ENCODE results near the gene DSCAML1.

Gene DSCAML1

DNA sequence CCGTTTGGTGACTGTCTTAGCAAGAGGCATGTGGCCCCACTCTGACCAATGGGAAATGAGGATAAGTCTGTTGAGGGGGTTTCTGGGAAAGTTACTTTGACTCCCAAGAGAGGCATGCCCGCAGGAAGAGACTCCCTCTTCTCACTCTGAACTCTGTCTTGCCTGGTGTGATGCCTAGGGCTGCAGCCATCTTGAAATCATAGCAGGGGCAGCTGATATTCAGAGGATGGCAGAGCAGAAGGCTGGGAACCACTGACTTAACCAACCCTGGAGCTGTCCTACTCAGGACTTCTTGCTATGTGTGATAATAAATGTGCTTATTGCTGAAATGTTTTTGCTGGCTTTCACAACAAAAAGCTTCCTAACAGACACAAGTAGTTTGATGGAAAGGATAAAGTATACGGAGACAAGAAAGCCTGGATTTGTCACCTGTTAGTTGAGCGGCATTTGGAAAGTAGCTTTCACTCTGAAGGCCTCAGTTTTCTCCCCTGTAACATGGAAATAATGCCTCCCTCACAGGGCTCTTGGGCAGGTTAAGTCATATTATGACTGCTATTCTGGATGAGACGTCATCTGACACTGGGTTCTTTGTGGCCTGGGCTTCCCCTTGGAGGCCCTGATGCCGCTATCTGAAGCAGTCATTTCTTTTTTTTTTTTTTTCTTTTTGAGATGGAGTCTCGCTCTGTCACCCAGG is 340.8 kb downstream of the DSCAML1 start:
- TF ChIP-seq, protein P1, sequence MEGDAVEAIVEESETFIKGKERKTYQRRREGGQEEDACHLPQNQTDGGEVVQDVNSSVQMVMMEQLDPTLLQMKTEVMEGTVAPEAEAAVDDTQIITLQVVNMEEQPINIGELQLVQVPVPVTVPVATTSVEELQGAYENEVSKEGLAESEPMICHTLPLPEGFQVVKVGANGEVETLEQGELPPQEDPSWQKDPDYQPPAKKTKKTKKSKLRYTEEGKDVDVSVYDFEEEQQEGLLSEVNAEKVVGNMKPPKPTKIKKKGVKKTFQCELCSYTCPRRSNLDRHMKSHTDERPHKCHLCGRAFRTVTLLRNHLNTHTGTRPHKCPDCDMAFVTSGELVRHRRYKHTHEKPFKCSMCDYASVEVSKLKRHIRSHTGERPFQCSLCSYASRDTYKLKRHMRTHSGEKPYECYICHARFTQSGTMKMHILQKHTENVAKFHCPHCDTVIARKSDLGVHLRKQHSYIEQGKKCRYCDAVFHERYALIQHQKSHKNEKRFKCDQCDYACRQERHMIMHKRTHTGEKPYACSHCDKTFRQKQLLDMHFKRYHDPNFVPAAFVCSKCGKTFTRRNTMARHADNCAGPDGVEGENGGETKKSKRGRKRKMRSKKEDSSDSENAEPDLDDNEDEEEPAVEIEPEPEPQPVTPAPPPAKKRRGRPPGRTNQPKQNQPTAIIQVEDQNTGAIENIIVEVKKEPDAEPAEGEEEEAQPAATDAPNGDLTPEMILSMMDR (IDR thresholded peaks at IDR 0.05; ENCODE audit: insufficient read depth, missing control alignments): no peak
- DNase-seq (ENCODE audit: insufficient read length, low spot score) (no peak), FAIRE-seq (no peak)

DNA sequence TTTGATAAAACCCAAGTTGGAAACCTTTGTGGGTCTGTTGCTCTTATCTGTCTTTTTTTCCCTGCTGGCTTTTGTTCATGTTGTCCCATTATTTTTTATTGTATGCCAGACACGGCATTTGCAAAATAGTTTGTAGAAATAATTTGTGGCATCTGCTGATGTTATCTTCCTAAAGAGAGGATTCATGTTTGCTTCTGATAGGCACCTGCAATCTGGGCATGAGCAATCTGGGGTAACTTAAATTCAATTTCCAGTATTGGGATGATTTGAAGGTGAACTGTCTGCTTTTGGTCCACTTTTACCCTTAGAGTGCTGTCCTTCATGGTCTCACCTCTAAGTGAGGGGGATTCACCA is 342.5 kb downstream of the DSCAML1 start:
- TF ChIP-seq, protein P1 (IDR thresholded peaks at IDR 0.05; ENCODE audit: insufficient read depth, missing control alignments): no peak
- no peak for FAIRE-seq
- DNase-seq (ENCODE audit: insufficient read length, low spot score): no peak

DNA sequence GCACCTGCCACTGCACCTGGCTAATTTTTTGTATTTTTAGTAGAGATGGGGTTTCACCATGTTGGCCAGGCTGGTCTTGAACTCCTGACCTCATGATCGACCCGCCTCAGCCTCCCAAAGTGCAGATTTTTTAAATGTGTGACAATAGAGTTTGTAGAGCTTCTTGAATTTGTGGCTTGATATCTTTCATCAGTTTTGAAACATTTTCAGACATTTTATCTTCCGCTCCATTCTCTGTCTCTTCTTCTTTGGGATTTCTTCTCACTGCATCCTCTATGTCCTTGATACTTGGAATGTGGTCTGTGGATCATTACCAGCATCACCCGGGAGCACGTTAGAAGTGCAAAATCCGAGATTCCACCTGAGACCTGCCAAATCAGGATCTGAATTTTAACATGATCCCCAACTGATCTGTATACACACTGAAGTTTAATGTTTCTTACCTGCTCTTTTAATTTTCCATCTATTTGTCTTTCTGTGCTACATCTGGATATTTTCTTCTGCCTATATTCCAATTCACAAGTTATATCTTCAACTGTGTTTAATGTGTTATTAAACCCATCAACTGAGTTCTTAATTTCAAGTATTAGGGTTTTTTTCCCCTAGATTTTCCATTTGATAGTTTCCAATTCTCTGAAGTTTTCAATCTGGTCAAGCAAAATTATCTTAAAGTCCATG is 343.0 kb downstream of the DSCAML1 start:
- TF ChIP-seq, protein P1 (IDR thresholded peaks at IDR 0.05; ENCODE audit: insufficient read depth, missing control alignments): no peak
- FAIRE-seq: peak; percentile 58
- DNase-seq (ENCODE audit: insufficient read length, low spot score): no peak

DNA sequence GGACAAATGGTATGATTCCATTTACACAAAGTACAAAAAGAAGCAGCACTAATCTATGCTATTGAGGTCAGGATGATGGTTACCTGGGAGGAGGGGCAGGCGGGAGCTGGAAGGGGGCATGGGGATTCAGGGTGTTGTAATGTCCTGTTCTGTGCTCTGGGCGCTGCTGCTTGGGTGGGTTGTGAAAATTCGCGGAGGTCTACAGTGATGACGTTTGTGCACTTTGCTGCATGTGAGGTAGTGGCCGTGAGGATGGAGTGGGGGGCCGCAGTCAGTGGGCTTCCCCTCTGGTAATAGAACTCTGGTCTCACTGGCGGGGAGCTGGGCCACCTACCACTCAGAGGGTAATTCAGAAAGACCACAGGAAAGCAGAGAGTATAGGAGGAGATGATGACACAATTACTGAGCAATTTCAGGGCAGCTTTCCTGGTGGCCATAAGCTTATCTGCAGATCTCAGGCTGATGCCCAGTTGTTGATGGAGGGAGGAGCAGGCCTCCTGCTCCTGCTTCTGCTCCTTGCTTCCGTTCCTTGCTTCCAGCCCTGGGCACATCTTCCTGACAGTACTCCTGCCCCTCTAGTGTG is 347.8 kb downstream of the DSCAML1 start:
- no peak for DNase-seq (ENCODE audit: insufficient read length, low spot score)
- TF ChIP-seq, protein P1 (IDR thresholded peaks at IDR 0.05; ENCODE audit: insufficient read depth, missing control alignments): no peak
- no peak for FAIRE-seq

DNA sequence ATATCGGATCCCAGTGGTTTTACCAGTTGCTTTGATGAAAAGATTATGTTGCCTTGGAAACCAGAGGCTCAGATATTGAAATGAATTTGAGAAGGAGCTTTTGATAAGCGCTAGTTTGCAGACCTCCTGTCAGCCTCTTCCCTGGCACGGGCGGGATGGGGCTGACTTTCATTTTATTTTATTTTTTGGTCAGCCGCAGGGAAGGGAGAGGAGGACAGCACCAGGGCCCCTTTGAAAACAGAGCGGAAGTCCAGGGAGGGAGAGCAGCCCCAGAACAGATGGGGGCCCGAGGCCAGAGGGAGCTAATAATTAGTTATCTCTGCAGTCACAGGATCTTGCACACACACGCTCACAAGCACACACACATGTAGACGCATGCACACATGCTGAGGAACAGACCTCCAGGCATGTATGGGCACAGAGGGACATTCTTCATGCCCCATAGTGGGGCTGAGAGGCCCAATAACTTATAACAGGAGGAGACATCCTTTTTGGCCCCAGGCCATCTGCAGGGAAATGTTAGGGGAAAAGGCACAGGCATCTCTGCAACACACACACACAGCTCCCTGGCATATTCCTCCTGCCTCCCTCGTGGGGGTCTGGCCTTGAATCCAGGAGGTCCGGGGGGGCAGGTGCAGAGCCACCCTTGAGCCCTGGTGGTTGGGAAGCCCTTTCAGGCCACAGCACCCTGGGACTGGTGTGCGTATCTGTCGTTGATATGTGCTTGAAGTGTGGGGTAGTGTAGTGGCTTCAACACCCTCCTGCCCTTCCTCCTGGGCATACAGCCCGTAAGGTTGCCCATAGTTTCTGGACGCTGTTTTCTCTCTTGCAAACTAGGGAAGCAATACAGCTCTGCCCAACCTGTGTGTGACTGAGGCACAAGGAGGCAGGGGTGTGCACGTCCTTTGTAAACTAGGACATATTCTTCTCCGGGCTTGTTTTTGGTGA is 352.0 kb downstream of the DSCAML1 start:
- TF ChIP-seq, protein P1 (IDR thresholded peaks at IDR 0.05; ENCODE audit: insufficient read depth, missing control alignments): no peak
- DNase-seq (ENCODE audit: insufficient read length, low spot score) (no peak), FAIRE-seq (no peak)

DNA sequence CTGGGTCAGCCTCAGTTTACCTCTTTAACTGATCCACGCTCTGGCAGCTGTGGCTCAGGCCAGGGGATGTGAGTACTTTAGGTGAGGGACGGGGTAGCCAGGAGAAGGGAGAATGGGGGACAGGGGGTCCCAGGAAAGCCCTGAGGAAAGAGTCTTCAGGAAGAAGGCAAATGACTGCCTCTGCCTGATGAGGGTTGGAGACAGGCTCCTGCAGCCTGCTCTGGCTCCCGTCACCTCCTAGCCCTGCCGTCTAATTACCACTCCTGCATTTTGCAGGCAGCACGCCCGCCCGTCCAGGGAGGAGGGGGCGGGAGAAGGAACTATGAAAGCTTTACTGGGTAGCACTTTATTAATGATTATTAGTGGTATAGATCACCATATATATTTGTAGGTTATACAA is 352.8 kb downstream of the DSCAML1 start:
- no peak for FAIRE-seq
- TF ChIP-seq, protein P1 (IDR thresholded peaks at IDR 0.05; ENCODE audit: insufficient read depth, missing control alignments): no peak
- no peak for DNase-seq (ENCODE audit: insufficient read length, low spot score)

Data from D721Med (cell line).